Sigmoid colon (tissue), 4 donors: ENCODE measurements around the gene RGR.

Source experiments
- EP300 ChIP-seq, 4 donors: sonication (generic); formaldehyde crosslinking; IDR thresholded peaks; one replicate each; pipeline ENCODE4 v1.6.1; 2017; ENCODE audit warnings: antibody characterized with exemption in 4 of 4
- POLR2A ChIP-seq, 2 donors: fragments of 450-650 bp; IDR thresholded peaks; one replicate each; pipeline ENCODE4 v1.6.1; 2016; ENCODE audit warnings: antibody characterized with exemption in 2 of 2, mild to moderate bottlenecking in 2 of 2, moderate library complexity in 2 of 2
- POLR2AphosphoS5 ChIP-seq, 4 donors: sonication (generic); formaldehyde crosslinking; IDR thresholded peaks; one replicate each; pipeline ENCODE4 v1.6.1; 2017; ENCODE audit warnings: antibody characterized with exemption in 4 of 4
- TF ChIP-seq, protein P1 (sequence below), 4 experiments: fragments of 450-650 bp in 3 of 4; fragments of 200-600 bp in 1 of 4; IDR thresholded peaks; one replicate each; pipeline ENCODE4 v1.5.1; 2016 to 2019; ENCODE audit warnings: antibody characterized with exemption in 4 of 4, mild to moderate bottlenecking in 3 of 4, moderate library complexity in 2 of 4

DNA sequence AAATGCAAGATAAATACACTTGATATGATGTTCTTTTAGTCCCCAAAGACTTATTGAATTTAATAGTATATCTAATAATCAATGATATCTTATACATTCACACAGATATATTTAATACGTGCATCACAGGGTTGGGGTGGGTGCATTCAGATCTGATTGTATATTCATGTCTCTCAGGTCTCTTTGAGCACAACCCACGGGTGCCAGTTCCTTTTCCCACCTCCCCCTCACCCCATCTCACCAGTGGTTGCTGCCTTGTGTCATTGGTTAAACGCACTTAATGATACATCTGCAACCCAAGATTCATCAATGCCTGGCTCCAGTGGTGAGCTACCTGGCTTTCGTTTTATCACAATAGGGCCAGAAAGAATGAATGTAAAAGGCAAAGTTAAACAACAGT is 9.8 kb upstream of the RGR start:
- TF ChIP-seq, protein P1, sequence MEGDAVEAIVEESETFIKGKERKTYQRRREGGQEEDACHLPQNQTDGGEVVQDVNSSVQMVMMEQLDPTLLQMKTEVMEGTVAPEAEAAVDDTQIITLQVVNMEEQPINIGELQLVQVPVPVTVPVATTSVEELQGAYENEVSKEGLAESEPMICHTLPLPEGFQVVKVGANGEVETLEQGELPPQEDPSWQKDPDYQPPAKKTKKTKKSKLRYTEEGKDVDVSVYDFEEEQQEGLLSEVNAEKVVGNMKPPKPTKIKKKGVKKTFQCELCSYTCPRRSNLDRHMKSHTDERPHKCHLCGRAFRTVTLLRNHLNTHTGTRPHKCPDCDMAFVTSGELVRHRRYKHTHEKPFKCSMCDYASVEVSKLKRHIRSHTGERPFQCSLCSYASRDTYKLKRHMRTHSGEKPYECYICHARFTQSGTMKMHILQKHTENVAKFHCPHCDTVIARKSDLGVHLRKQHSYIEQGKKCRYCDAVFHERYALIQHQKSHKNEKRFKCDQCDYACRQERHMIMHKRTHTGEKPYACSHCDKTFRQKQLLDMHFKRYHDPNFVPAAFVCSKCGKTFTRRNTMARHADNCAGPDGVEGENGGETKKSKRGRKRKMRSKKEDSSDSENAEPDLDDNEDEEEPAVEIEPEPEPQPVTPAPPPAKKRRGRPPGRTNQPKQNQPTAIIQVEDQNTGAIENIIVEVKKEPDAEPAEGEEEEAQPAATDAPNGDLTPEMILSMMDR (IDR thresholded peaks at IDR 0.05) = no peak
- no peak for TF ChIP-seq POLR2AphosphoS5 (IDR thresholded peaks at IDR 0.05)
- TF ChIP-seq EP300 (IDR thresholded peaks at IDR 0.05) = no peak
- no peak for TF ChIP-seq POLR2A (IDR thresholded peaks at IDR 0.05)
